ENCODE data around the gene MYRIP.

Gene MYRIP

DNA sequence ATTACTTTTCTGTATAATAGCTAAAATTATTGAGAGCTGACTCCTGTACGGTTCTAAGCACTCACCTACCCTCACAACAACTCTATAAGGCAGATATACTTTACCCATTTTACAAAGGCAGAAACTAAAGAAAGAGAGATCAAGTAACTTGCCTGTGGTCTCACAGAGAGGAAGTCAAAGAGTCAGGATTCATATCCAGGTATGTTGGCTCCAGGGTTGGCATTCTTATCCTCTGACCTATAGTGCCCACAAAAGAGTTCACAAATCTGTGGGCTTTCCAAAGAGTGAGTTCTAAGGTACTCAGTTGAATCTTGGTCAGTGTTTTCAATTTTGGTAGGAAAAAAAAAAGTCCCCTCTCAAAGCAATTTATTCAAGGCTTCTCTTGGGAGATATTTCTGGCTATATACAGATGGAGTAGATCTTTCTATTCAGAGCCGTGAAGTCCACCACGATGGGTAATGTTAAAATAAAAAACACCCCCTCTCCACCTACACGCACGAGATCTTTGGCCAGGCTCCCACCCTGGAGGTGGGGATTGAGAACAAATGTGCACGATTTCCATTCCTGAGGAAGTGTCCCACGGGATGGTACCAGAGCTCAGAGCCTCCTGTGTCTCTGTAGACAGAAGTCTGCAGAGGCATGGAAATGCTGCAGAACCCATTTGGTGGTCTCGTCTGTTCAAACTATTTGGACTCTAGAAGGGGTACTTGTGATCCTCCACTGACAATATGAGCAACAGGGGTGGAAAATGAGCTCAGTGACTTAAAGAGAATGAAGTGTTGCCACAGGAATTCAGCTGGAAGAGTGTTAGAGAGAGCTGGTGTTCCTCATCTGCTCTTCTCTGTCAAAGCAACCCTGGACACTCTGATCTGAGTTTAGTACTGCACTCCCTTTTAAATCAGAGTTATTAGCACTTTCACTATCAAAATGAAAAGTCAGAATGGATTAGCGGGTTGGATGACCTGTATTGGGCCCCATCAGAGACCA, 288.0 kb downstream of the MYRIP start:
- Mint-ChIP-seq H3K9me3 (no peaks in the 10 kb centered on the region), H3K4me3 (no peak overlapping the region), H3K27me3 (peaks cover 4% of the 10 kb centered on the region), H3K4me1 (no peaks in the 10 kb centered on the region), H3K27ac (no peak overlapping the region), H3K36me3 (no peaks in the 10 kb centered on the region)
- no peak for DNase-seq
- CTCF ChIA-PET, result no interaction called here

DNA sequence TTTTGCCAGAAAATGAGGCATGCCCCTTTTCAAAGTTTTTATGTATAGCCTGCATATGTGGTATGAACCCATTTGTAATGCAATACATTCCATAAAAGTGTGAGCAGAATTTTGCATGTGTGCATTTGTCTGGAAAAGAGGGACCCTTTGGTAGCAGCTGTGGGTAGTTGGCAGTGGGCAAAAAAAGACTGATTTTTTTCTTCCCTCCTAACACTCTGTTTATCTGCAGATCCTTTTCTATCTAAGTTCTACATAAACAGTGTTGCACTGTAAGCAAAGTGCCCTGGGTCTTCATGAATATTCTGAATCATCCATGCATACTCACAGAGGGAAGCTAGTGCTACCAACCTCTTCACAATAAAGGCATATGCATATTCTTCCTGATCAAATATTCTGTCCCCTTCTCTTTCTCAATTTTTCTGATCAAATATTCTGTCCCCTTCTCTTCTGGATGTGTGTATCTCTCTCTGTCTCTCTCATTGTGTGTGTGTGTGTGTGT, 288.9 kb downstream of the MYRIP start:
- H3K9me3 Mint-ChIP-seq, result no peaks in the 10 kb centered on the region
- no peak overlapping the region for H3K4me3 Mint-ChIP-seq
- peaks cover 4% of the 10 kb centered on the region for H3K27me3 Mint-ChIP-seq

DNA sequence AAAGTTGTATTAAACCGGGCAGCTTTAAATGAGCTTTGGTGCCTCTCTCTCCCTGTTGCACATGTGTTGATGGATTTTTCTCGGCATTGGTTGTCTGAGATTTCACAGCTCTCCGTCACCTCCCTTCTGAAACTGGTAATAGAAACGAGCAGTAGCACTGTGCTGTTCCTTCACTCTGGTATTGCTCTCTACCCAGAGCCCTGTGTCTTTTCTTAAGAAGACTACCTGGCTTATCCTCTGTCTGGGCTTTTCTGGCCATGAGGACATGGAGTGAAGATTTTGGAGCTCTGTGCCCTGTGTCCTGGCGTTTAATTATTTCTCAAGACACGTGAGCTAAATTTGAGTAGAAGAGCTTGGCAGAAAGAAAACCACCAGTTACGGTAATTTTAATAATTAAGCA, 290.5 kb downstream of the MYRIP start:
- H3K9me3 Mint-ChIP-seq, result no peaks in the 10 kb centered on the region
- H3K4me1 Mint-ChIP-seq, result no peaks in the 10 kb centered on the region
- H3K4me3 Mint-ChIP-seq, result no peak overlapping the region
- no peak for DNase-seq
- CTCF ChIA-PET, result no interaction called here
- H3K27me3 Mint-ChIP-seq, result peaks cover 4% of the 10 kb centered on the region
- H3K27ac Mint-ChIP-seq, result no peak overlapping the region
- no peaks in the 10 kb centered on the region for H3K36me3 Mint-ChIP-seq

More for the DNA sequence above, 288.9 kb downstream of the MYRIP start:
- no peak overlapping the region for H3K27ac Mint-ChIP-seq
- H3K4me1 Mint-ChIP-seq, result no peaks in the 10 kb centered on the region
- H3K36me3 Mint-ChIP-seq, result no peaks in the 10 kb centered on the region
- no peak for DNase-seq
- CTCF ChIA-PET, result no interaction called here

DNA sequence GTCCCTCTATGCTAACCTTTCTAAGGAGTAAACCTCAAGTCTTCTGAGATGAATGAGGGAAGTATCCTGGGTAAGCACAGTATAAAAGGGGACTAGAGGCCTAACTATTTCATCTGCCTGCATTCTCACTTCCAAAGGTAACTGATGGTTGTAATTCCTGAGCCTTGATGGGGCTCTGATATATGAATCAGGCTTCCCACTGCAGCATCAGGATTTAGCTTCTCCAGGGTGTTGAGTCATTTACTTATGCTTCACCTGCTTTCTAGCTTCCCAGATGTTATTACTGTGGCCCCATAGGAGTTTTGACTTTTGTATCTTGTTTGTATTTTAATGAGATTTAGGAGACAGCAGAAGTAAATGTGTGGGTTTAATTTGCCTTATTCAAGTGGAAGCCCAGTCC, 292.8 kb downstream of the MYRIP start:
- Mint-ChIP-seq H3K27ac (no peak overlapping the region), H3K4me1 (no peaks in the 10 kb centered on the region), H3K27me3 (peaks cover 4% of the 10 kb centered on the region), H3K4me3 (no peak overlapping the region), H3K36me3 (no peaks in the 10 kb centered on the region), H3K9me3 (no peaks in the 10 kb centered on the region)
- no peak for DNase-seq
- CTCF ChIA-PET, result no interaction called here

DNA sequence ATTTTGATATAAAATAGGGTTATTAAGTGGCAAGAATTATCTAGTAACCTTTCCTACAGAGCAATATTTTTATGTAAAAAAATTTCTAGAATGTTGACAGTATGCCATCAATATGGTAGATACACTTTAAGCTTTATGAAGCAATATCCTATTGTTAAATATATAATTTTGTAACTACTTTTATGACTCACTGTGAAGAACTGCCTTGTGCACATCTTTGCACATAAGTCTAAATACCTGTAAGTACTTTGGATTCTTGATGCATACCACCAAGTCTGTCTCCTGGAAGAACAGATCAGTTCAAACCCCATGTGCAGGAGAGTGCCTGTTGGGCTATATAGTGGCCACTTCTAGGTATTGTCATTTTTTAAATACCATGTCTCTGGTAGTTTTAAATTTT, 294.4 kb downstream of the MYRIP start:
- no peaks in the 10 kb centered on the region for H3K4me1 Mint-ChIP-seq
- no peak for DNase-seq
- H3K36me3 Mint-ChIP-seq, result no peaks in the 10 kb centered on the region
- H3K27ac Mint-ChIP-seq, result no peak overlapping the region
- CTCF ChIA-PET, result no interaction called here
- no peaks in the 10 kb centered on the region for H3K9me3 Mint-ChIP-seq
- no peak overlapping the region for H3K4me3 Mint-ChIP-seq
- H3K27me3 Mint-ChIP-seq, result peaks cover 4% of the 10 kb centered on the region

DNA sequence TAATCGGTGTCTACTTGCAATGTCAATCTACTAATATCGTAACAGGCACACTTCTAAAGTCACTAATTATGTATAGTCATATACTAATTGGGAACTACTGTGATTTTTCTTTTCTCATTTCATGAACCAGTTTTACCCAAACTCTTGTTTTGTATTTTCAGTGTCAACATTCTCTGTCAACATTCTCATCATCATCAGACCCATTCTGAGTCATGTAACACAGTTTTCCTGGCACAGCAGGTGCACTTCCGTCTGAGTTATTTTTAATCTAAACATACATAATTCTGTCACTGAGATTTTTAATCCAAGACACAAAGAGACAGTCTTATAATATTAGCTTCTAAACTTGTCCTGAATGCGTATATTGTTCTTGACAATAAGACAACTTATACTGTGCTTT, 295.0 kb downstream of the MYRIP start:
- Mint-ChIP-seq H3K36me3 (no peaks in the 10 kb centered on the region), H3K4me1 (no peaks in the 10 kb centered on the region), H3K27ac (no peak overlapping the region), H3K4me3 (no peak overlapping the region), H3K27me3 (peaks cover 4% of the 10 kb centered on the region), H3K9me3 (no peaks in the 10 kb centered on the region)
- DNase-seq, result no peak
- CTCF ChIA-PET, result no interaction called here

DNA sequence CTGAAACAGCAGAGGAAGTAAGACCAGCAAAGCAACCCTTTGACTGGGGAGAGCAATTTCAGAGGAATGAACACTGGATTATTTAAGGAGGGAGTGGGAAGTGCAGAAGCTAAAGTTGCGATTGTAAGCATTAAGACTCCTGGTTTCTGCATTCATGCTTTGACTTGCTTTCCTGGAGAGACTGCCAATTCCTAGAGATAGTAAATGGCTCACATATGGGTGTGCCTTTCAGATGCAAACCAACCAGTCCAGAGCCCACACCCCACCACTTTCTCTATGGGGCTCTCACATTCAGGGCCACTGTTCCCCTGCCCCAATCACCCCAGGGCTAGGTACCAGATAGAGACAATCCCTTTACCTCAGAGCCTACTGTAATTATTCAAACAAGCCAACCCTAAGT, 299.2 kb downstream of the MYRIP start:
- Mint-ChIP-seq H3K9me3 (no peaks in the 10 kb centered on the region), H3K4me1 (no peaks in the 10 kb centered on the region), H3K27ac (no peak overlapping the region), H3K27me3 (peaks cover 4% of the 10 kb centered on the region), H3K36me3 (no peaks in the 10 kb centered on the region), H3K4me3 (no peak overlapping the region)
- CTCF ChIA-PET, result no interaction called here
- no peak for DNase-seq

DNA sequence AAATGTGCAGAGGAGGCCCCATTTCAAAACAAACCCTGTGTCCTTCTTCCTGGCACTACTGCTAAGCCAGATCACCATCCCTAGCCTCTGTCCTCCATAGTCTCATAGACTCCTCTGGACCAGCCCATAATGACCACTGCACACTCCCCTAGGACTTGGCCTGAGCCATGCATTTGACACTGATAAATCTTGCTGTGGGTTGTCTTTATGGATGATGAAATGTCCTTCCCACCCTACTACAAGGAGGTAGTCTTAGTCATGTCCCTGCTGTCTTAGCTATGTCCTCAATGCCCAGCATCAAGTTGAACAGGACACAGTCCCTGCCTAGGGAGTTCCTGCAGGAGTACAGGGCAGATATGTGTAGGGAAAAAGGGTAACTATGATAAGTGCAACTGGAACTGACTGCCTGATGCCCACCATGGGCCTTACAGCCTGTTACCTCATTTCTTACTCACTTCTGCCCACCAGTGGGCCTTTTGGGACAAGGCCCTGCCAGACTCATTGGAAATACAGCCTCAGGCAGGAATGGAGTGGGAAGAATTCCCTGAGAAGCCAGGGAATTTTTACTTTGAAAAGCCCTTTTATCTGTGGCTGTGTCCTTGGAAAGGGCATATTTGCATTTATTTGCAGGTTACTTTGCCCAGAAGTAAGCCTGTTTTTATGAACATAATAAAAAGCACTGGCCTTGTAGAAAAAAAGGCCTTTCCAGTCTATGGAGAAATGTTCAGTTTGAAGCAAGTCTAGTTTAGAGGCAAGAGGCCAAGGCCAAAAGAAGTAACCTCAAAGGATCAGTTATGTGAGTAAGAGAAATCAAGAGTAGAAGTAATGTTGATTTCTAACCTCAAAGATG, 300.5 kb downstream of the MYRIP start:
- DNase-seq, result no peak
- Mint-ChIP-seq H3K4me3 (no peak overlapping the region), H3K36me3 (no peaks in the 10 kb centered on the region), H3K4me1 (no peaks in the 10 kb centered on the region), H3K9me3 (no peaks in the 10 kb centered on the region), H3K27me3 (peaks cover 4% of the 10 kb centered on the region), H3K27ac (no peak overlapping the region)
- CTCF ChIA-PET, result no interaction called here

DNA sequence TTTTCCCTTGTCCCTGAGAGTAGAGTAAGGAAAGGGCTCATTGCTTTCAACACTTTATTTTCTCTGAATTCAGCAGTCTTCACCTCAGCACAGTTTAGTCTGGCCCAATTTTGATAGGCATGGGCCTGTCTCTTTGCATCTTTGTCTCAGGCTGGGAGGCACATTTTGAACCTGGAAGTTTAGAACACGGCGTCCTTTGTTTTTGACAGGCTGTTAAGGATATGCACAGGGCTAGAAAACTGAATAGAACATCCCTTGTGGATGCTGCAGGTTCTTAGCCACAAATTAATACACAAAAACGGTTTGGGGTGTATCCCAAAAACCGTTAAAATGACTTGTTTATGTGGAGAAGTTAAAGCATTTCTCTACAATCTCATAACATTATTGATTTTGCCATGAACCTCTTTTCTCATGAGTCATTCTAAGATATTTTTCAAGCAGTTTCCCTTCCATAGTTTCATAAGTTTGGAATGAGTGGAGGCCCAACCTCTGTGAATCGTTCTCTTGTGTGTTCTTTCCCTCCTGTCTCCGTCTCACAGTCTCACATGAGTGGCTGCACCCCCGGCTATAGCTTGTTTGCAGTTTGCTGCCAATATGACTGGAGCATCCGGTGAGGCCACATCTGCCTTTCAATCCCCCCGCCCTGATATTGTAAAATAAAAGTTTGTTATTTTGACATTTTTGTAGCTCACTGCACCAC, 307.2 kb downstream of the MYRIP start:
- Mint-ChIP-seq H3K27me3 (no peaks in the 10 kb centered on the region), H3K4me3 (no peak overlapping the region), H3K27ac (no peak overlapping the region), H3K36me3 (no peaks in the 10 kb centered on the region), H3K4me1 (no peaks in the 10 kb centered on the region), H3K9me3 (no peaks in the 10 kb centered on the region)
- CTCF ChIA-PET, result no interaction called here
- no peak for DNase-seq

DNA sequence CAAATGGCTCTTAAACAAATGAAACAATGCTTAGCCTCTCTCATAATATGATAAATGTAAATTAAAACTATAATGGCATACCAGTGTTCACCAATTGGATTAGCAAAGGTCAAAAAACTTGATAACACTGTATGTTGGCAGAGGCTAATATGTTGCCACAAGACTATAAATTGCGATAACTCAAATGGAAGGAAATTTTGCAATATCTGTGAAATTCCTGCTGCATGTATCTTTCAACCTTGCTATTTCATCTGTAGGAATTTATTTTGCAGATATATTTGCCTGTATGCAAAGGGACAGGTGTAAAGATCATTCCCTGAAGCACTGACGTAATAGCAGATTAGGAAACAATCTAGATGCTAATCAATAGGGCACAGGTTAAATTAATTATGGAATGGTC, 308.7 kb downstream of the MYRIP start:
- no peak overlapping the region for H3K4me3 Mint-ChIP-seq
- DNase-seq, result no peak
- H3K27me3 Mint-ChIP-seq, result no peaks in the 10 kb centered on the region
- no peaks in the 10 kb centered on the region for H3K9me3 Mint-ChIP-seq
- H3K27ac Mint-ChIP-seq, result no peak overlapping the region
- CTCF ChIA-PET, result no interaction called here
- H3K4me1 Mint-ChIP-seq, result no peaks in the 10 kb centered on the region
- H3K36me3 Mint-ChIP-seq, result no peaks in the 10 kb centered on the region

DNA sequence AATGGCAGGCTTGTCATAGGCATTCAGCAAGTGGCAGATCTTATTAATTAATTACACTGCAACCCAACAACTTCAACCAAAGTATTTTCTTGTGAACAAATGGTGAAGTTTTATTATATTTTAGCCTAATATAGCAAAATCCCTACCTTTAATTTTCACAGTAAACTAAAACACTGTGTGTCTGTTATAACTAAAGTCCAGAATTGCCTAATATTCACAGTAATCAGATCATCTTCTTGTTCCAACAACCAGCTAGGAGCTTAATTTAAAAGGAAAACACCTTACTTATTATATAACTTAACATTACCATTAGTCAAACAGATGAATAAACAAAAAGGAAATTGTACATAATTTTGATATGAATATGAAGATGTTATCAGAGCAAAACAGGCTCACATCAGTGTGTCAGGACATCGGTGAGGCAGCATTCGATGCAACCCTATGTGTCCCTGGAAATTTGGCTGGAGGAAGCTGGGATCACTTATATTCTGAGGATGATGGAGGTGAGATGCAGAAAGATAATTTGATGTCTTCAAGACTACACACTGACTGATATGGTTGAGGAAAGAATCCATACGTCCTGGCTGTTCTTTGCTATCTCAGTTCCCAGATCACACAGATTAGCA, 310.8 kb downstream of the MYRIP start:
- Mint-ChIP-seq H3K27ac (no peak overlapping the region), H3K4me3 (no peak overlapping the region), H3K4me1 (no peaks in the 10 kb centered on the region), H3K9me3 (no peaks in the 10 kb centered on the region), H3K27me3 (no peaks in the 10 kb centered on the region), H3K36me3 (no peaks in the 10 kb centered on the region)
- no peak for DNase-seq
- CTCF ChIA-PET, result no interaction called here

DNA sequence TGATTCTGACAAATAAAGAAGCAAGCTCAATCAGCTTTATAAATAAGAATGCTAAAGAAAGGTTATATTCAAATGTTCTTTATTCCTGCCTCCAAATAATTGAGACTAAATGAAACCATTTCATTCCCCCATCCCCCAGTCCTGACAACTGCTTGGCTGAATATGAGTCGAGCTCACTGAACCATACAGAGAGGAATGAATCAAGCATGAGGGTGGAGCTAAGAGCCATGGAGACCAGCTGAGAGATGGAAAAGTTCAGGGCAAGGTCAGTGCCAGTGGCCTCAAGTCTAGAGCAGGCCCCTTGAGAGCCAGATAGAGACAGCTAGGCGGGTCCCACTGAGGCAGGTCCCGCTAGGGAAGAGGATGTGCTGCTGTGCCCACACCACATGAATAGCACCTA, 311.4 kb downstream of the MYRIP start:
- no peak for DNase-seq
- H3K27ac Mint-ChIP-seq, result no peak overlapping the region

DNA sequence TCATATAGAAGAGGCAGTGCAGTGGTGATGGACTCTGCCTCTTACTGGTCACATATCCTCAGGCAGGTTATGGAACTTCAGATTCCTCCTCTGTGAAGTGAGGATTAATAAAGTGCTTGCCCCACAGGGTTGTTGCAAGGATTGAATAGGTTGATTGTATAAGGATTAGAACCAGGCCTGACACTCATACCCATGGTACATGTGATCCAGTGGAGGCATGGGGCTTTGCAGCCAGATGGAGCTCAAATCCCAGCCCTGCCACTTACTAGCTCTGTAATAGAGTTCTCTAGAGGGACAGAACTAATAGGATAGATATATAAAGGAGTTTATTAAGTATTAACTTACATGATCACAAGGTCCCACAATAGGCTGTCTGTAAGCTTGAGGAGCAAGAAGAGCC, 315.5 kb downstream of the MYRIP start:
- Mint-ChIP-seq H3K4me3 (no peak overlapping the region), H3K27ac (no peak overlapping the region), H3K9me3 (no peaks in the 10 kb centered on the region), H3K4me1 (no peaks in the 10 kb centered on the region), H3K27me3 (no peaks in the 10 kb centered on the region), H3K36me3 (no peaks in the 10 kb centered on the region)
- no peak for DNase-seq
- CTCF ChIA-PET, result no interaction called here

More for the DNA sequence above, 311.4 kb downstream of the MYRIP start:
- H3K9me3 Mint-ChIP-seq, result no peaks in the 10 kb centered on the region
- H3K4me1 Mint-ChIP-seq, result no peaks in the 10 kb centered on the region
- no peaks in the 10 kb centered on the region for H3K27me3 Mint-ChIP-seq
- H3K4me3 Mint-ChIP-seq, result no peak overlapping the region
- CTCF ChIA-PET, result no interaction called here
- no peaks in the 10 kb centered on the region for H3K36me3 Mint-ChIP-seq

DNA sequence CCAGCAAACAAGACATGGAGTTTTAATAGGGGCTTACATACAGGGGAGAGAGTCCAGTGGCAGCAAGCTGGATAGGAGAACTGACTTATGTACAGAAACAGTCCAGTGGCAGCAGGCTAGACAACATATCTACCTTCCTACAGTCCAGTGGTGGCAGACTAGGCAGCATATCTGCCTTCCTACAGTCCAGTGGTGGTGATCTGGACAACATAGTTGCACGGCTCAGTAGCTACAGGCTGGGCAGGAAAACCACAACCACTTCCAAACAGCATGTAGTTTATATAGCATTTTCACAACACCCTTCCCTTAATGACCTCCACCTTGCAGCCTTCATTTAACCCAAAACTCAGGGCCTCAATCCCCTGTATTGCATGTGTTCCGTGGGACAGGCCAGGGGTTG, 318.8 kb downstream of the MYRIP start:
- DNase-seq, result no peak
- H3K9me3 Mint-ChIP-seq, result no peaks in the 10 kb centered on the region
- no peak overlapping the region for H3K27ac Mint-ChIP-seq
- CTCF ChIA-PET, result no interaction called here
- H3K4me1 Mint-ChIP-seq, result no peaks in the 10 kb centered on the region
- no peak overlapping the region for H3K4me3 Mint-ChIP-seq
- no peaks in the 10 kb centered on the region for H3K27me3 Mint-ChIP-seq
- no peaks in the 10 kb centered on the region for H3K36me3 Mint-ChIP-seq

Measured in activated naive CD4-positive, alpha-beta T cell treated with anti-CD3 and anti-CD28 coated beads, Interleukin-2, amount 10 ng/mL, durations not matched to agents 7 days and 5 days (primary cell).